ENCODE data around the gene PDYN. TPM values are rescaled to one million over a fixed set of nuclear protein-coding genes. Genes with fewer than 3 reads are reported as not detected.

The PDYN gene
- total RNA-seq, 2 donors from 2014 or later, result not detected

DNA sequence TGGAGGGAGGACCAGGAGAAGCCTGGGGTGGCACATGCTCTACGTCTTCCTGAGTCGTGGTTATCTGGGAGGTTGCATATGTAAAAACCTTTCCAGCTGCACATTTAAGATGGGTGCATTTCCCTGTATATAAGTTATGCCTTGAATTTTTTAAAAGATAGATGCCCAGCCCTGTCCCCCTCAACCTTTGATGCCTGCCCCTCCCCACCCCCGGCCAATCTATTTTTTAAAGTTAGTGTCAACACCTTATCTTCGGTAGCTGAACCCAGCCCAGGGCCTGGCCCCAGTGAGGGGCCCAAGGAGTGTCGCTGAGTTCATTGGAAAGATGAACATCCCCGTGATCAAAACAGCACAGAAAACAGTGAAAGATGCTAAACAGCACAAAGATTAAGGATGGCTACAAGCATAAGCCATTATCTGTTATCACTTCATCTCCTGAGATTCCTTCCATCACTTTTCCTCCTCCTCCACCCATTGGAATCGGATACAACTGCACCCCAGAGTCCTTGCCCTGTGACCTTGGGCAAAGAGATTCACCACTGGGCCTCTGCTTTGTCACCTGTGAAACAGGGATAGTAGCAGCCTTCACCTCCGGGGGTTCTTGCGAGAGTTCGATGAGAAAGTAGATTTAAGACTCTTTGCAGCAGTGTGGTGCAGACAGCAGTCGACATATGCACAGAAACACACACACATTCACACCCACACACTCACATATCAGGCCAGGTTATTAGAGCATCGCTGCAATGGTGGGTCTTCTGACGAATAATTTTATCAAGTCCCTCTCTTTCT, 51.2 kb downstream of the PDYN start:
- H3K27me3 ChIP-seq, result no peaks in the 10 kb centered on the region
- H3K9me3 ChIP-seq, result no peaks in the 10 kb centered on the region
- H3K27ac ChIP-seq, result no peak overlapping the region
- no peak overlapping the region for H3K4me3 ChIP-seq
- TF ChIP-seq, protein P1, sequence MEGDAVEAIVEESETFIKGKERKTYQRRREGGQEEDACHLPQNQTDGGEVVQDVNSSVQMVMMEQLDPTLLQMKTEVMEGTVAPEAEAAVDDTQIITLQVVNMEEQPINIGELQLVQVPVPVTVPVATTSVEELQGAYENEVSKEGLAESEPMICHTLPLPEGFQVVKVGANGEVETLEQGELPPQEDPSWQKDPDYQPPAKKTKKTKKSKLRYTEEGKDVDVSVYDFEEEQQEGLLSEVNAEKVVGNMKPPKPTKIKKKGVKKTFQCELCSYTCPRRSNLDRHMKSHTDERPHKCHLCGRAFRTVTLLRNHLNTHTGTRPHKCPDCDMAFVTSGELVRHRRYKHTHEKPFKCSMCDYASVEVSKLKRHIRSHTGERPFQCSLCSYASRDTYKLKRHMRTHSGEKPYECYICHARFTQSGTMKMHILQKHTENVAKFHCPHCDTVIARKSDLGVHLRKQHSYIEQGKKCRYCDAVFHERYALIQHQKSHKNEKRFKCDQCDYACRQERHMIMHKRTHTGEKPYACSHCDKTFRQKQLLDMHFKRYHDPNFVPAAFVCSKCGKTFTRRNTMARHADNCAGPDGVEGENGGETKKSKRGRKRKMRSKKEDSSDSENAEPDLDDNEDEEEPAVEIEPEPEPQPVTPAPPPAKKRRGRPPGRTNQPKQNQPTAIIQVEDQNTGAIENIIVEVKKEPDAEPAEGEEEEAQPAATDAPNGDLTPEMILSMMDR (IDR thresholded peaks at IDR 0.05), result no peak
- H3K9ac ChIP-seq (ENCODE audit: low read depth in 2 of 2, low read length in 2 of 2), result no peak overlapping the region
- intact Hi-C loops (cut with DNase I), result no loop called here
- no peak for DNase-seq
- peaks cover 3% of the 10 kb centered on the region for H3K4me1 ChIP-seq
- no peaks in the 10 kb centered on the region for H3K36me3 ChIP-seq

DNA sequence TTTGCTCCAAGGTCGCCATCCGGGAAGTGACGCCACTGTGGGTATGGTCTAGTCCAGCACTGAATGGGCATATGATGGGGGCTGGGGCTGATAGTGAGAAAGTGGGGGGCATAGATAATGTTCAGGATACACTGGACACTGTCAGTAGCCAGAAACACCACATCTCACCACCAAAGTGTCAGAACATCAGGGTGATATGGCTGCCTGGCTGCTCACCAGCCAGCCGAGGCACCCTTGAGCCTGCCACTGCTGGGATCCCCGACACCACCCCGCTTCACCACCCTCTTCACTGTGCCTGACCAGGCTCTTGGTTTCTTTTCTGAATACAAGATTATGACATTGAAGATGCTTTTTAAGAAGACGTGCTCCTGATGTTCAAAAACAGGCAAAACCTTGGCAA, 51.8 kb downstream of the PDYN start:
- H3K36me3 ChIP-seq, result no peaks in the 10 kb centered on the region
- no peak overlapping the region for H3K9ac ChIP-seq (ENCODE audit: low read depth in 2 of 2, low read length in 2 of 2)
- H3K4me1 ChIP-seq, result no peaks in the 10 kb centered on the region
- H3K27ac ChIP-seq, result no peak overlapping the region
- no peak overlapping the region for H3K4me3 ChIP-seq
- DNase-seq, result no peak
- TF ChIP-seq, protein P1 (IDR thresholded peaks at IDR 0.05), result no peak
- intact Hi-C loops (cut with DNase I), result no loop called here
- H3K9me3 ChIP-seq, result no peaks in the 10 kb centered on the region
- H3K27me3 ChIP-seq, result no peaks in the 10 kb centered on the region

DNA sequence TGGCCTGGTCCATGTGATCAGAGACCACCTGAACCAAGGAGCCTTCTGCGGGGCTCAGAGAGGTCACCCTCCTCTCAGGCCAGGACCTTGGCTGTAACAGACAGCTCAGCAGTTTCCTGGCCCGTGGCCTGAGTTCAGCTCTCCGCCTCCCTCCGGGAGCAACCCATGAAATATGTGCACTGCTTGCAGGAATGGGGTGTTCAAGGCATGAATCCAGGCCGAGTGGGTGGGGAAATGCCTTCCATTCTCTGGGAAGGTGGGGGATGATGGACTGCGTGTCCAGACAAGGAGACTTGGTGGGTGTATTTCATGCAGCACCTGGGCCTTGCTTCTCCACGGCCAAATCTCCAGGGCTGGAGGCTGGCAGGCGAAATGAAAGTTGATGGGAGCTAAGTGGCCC, 52.6 kb downstream of the PDYN start:
- H3K4me1 ChIP-seq, result no peaks in the 10 kb centered on the region
- no peak overlapping the region for H3K4me3 ChIP-seq
- intact Hi-C loops (cut with DNase I), result no loop called here
- no peaks in the 10 kb centered on the region for H3K36me3 ChIP-seq
- no peaks in the 10 kb centered on the region for H3K27me3 ChIP-seq
- no peak for DNase-seq
- no peak overlapping the region for H3K27ac ChIP-seq
- H3K9ac ChIP-seq (ENCODE audit: low read depth in 2 of 2, low read length in 2 of 2), result no peak overlapping the region
- TF ChIP-seq, protein P1 (IDR thresholded peaks at IDR 0.05), result no peak
- H3K9me3 ChIP-seq, result no peaks in the 10 kb centered on the region

DNA sequence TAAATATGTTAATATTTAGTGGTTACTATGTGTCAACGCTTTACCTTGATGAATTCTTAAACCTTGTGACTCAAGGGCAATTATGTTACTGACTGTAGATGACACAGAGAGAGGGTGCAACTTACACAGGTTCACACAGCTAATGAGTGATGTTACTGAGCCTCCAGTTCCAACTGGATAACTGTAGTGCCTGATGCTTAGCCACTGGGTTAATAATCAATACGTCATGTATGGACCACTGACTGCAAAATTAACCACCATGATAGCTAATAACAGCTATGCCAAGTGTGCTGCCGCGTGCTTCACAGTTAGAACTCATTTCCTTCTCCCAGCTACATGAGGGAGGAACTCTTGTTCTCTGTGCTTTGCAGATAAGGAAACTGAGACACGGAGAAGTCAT, 53.3 kb downstream of the PDYN start:
- H3K9me3 ChIP-seq, result no peaks in the 10 kb centered on the region

DNA sequence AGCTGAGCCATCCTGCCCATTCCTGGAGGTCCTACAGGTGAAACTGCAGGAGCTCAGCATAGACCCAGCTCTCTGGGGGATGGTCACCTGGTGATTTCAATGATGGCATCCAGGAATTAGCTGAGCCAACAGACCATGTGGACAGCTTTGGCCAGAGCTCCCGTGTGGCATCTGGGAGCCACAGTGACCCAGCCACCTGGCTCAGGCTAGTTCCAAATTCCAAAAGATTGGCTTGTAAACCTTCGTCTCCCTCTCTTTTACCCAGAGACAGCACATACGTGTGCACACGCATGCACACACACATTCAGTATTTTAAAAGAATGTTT, 54.6 kb downstream of the PDYN start:
- no peaks in the 10 kb centered on the region for H3K4me1 ChIP-seq
- no peak overlapping the region for H3K27ac ChIP-seq
- DNase-seq, result no peak
- no peaks in the 10 kb centered on the region for H3K27me3 ChIP-seq
- TF ChIP-seq, protein P1 (IDR thresholded peaks at IDR 0.05), result no peak
- no peak overlapping the region for H3K4me3 ChIP-seq
- no peaks in the 10 kb centered on the region for H3K9me3 ChIP-seq
- H3K9ac ChIP-seq (ENCODE audit: low read depth in 2 of 2, low read length in 2 of 2), result no peak overlapping the region
- intact Hi-C loops (cut with DNase I), result no loop called here
- H3K36me3 ChIP-seq, result no peaks in the 10 kb centered on the region

More for the DNA sequence above, 53.3 kb downstream of the PDYN start:
- Histone ChIP-seq H3K4me1 (no peaks in the 10 kb centered on the region), H3K4me3 (no peak overlapping the region), H3K27ac (no peak overlapping the region), H3K36me3 (no peaks in the 10 kb centered on the region), H3K9ac (ENCODE audit: low read depth in 2 of 2, low read length in 2 of 2) (no peak overlapping the region), H3K27me3 (no peaks in the 10 kb centered on the region)
- intact Hi-C loops (cut with DNase I), result no loop called here
- TF ChIP-seq, protein P1 (IDR thresholded peaks at IDR 0.05), result no peak
- DNase-seq, result no peak

Measured in colonic mucosa (tissue), 4 donors.